Tibial nerve (tissue), 3 donors: ENCODE results near the gene MGMT.

ENCODE experiments used
- CTCF ChIP-seq, 5 experiments: fragments of 200-600 bp in 3 of 5; fragments of 450-650 bp in 2 of 5; sonication (generic) in 3 of 5; IDR thresholded peaks; one replicate each; pipeline ENCODE4 v1.5.1; 2016 to 2019; ENCODE audit warnings: antibody characterized with exemption in 5 of 5, mild to moderate bottlenecking in 3 of 5, moderate library complexity in 2 of 5
- POLR2A ChIP-seq, 2 donors: fragments of 450-650 bp; IDR thresholded peaks; one replicate each; pipeline ENCODE4 v1.6.1; 2017; ENCODE audit warnings: antibody characterized with exemption in 2 of 2, mild to moderate bottlenecking in 2 of 2, moderate library complexity in 2 of 2

GRCh38 chr10:129511086-129511485, 44.0 kb downstream of the MGMT start:
- TF ChIP-seq CTCF (IDR thresholded peaks at IDR 0.05) (no peak), POLR2A (IDR thresholded peaks at IDR 0.05) (no peak)
